Measurements from ENCODE around the gene SLC46A1. TPM values are rescaled to one million over a fixed set of nuclear protein-coding genes. Genes with fewer than 3 reads are reported as not detected.

SLC46A1 gene
- total and polyA plus RNA-seq, 2 of the 13 experiments (the other 11 are each of a cell fraction or from before 2014, with no cell fraction given), result 19.6 to 22.6 TPM

- TF ChIP-seq ZBTB4 (CRISPR knock-in tag; IDR thresholded peaks at IDR 0.05; ENCODE audit: borderline replicate concordance), result peak; percentile 43; the same call in 1 of the 2 replicates
- TF ChIP-seq ZNF816 (CRISPR knock-in tag; IDR thresholded peaks at IDR 0.05; ENCODE audit: borderline replicate concordance), result no peak
- no peak for TF ChIP-seq ZFAT (CRISPR knock-in tag; conservative IDR thresholded peaks at IDR 0.05)
- TF ChIP-seq ZFP1 (CRISPR knock-in tag; IDR thresholded peaks at IDR 0.05), result no peak
- no peak for TF ChIP-seq SMC3 (IDR thresholded peaks at IDR 0.05; ENCODE audit: low read length)
- TF ChIP-seq ZBTB40 (IDR thresholded peaks at IDR 0.05), result no peak
- peak; percentile 21; the same call in 1 of the 2 replicates for TF ChIP-seq ZBTB40 (CRISPR knock-in tag; IDR thresholded peaks at IDR 0.05)
- no peak for TF ChIP-seq ZNF589 (CRISPR knock-in tag; conservative IDR thresholded peaks at IDR 0.05)
- 0 out of 2 replicates have a peak, but pooled peaks have one; percentile 54 for TF ChIP-seq ZNF430 (CRISPR knock-in tag; IDR thresholded peaks at IDR 0.05)
- peak; percentile 68 for TF ChIP-seq SAP130 (CRISPR knock-in tag; IDR thresholded peaks at IDR 0.05; ENCODE audit: low read depth)
- TF ChIP-seq ZNF354B (CRISPR knock-in tag; IDR thresholded peaks at IDR 0.05), result no peak
- peak; percentile 39 to 82; a peak in 3 of 4 replicates for TF ChIP-seq NR2F1 (CRISPR knock-in tag; IDR thresholded peaks at IDR 0.05)
- no peak; the same call in 1 of the 2 replicates for TF ChIP-seq ZNF331 (CRISPR knock-in tag; IDR thresholded peaks at IDR 0.05)
- TF ChIP-seq MXD3 (CRISPR knock-in tag; IDR thresholded peaks at IDR 0.05), result no peak; the same call in 1 of the 2 replicates
- TF ChIP-seq ZFP36L1 (CRISPR knock-in tag; IDR thresholded peaks at IDR 0.05), result no peak
- no peak for TF ChIP-seq ZNF34 (CRISPR knock-in tag; IDR thresholded peaks at IDR 0.05; ENCODE audit: borderline replicate concordance)
Measured at GRCh38 chr17:28404812-28405570, 1.0 kb downstream of the SLC46A1 start (continued).
